HG03135 (cell line): Measurements from ENCODE around the gene ZCCHC17.

Source experiments
- ATAC-seq: cut with Tn5 transposase; IDR thresholded peaks from one replicate; pipeline ENCODE4 v1.9.1; 2021; ENCODE audit warnings: mild to moderate bottlenecking, moderate library complexity; ENCODE audit not compliant: unreplicated experiment

ZCCHC17 gene

DNA sequence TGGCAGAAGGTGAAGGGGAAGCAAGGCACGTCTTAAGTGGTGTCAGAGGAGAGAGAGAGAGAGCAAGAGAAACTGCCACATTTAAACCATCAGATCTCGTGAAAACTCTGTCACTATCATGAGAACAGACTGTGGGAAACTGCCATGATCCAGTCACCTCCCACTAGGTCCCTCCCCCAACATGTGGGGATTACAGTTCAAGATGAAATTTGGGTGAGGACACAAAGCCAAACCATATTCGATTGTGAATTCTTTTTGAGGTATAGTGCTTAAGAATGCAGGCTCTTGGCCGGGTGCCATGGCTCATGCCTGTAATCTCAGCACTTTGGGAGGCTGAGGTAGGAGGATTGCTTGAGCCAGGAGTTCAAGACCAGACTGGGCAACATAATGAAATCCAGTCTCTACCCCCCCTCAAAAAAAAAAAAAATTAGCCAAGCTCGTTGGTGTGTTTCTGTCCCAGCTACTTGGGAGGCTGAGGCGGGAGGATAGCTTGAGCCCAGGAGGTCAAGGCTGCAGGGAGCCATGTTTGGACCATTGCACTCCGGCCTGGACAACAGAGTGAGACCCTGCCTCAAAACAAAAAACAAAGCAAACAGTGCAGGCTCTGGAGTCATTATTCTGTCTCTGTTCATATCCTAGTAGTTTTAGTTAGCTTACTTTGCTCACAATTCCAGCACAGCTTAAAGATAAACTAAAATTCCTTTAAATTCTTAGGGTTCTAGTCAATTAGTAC lies 6.0 kb downstream of the ZCCHC17 start:
- ATAC-seq, result no peak

DNA sequence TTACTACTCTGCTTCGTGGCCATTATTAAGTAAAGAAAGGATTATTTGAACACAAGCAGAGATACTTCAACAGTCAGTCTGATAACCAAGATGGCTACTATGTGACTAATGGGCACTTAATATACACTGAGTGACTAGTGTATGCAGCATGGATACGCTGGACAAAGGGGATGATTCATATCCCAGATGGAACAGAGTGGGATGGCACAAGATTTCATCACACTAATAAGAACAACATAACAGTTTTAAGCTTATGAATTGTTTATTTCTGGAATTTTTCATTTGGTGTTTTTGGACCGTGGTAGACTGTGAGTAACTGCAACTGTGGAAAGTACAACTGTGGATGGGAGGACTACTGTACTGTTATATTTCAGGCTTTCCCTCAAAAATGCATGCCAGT lies 9.4 kb downstream of the ZCCHC17 start:
- ATAC-seq, result no peak

DNA sequence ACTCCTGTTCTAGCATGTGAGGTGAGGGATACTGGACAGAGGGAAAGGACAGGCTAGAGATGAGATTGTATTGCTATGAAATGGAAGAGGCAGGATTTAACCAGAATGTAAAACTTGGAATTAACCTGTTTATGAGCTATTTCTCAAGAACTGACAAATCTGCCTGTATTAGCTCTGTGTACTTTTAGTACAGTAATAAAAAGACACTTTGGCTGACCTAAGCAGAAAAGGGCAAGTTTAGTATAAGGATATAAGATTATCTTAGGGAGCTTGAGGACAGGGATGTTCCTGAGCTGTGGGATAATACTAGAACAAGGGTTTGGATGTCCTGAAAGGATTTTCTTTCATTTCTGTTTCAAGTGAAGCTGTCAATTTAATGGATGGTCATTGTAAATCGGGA lies 11.2 kb downstream of the ZCCHC17 start:
- no peak for ATAC-seq

DNA sequence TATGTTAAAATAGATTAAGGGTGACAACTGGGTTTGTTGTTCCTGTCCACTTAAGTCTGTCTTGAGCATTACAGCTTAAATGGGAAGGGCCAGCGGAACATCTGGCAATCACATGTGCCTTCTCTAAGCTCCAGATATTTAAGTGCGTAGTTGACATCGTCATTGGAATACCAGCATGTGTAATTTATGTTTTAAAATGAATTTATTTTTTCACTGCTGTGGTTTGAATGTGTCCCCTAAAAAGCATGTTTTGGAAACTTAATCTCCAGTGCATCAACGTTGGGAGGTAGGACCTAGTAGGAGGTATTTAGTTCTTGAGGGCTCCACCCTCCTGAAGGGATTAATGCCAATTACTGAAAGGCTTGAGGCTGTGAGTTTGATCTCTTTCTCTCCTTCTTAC lies 13.4 kb downstream of the ZCCHC17 start:
- no peak for ATAC-seq

DNA sequence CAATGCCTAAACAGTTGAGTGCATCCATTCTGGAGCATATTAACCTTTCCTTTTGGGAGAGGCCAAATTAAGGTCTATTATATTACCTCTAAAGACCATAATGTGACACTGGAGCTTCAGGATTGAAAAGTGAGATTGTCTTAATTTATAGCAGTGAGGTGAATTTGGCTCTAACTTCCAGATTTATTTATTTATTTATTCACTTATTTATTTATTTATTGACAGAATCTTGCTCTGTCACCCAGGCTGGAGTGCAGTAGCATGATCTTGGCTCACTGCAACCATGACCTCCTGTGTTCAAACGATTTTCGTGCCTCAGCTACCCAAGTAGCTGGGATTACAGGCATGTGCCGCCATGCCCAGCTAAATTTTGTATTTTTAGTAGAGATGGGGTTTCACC lies 19.1 kb downstream of the ZCCHC17 start:
- ATAC-seq, result no peak

DNA sequence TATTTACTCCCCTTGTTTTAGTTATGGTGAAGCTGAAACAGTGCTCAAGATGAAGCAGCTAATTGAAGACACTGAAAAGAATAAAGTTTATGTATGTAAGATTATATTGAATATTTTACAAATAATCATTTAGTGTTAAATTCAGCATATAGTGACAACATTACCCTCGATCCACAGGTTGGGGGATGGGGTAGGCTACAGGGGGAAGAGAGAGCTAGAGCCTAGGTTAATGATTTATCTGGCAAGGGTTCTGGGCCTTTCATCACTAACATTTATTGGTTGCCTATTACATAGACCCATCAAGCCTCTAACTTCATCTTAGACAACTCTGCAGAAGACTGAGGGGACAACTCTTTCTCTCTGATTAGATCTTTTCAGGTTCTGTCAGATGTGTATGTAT lies 21.3 kb downstream of the ZCCHC17 start:
- no peak for ATAC-seq

DNA sequence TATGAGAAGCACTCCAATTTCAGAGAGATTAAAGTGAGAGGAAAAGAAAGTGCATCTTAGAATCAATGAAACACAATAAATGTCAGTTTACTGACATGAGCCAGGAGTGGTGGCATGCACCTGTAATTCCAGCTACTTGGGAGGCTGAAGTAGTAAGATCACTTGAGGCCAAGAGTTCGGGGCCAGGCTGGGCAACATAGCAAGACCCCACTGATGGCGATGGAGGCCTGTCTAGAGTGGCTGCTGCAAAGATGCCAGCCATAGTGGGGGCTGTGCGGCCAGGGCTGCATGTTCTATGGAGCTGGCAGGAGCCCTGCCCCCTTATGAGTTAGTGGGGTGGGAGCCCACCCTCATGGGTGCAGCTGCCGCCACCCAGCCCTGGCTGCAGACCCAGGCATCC lies 27.3 kb downstream of the ZCCHC17 start:
- no peak for ATAC-seq

DNA sequence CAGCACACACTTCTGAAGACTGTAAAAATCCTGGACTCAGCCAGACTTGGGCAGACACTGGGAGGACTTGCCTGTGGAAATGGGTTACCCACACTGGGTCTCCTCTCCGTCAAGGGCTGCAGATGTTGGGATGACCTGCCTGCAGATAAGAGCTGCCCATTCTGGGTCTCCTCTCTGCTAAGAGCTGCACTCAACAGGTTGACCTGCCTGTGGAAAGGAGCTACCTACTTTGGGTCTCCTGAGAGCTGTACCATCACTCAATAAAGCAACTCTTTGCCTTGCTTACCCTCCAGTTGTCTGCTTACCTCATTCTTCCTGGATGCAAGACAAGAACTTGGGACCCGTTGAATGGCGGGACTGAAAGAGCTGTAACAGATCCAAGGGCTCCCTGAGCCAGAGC lies 28.2 kb downstream of the ZCCHC17 start:
- no peak for ATAC-seq

DNA sequence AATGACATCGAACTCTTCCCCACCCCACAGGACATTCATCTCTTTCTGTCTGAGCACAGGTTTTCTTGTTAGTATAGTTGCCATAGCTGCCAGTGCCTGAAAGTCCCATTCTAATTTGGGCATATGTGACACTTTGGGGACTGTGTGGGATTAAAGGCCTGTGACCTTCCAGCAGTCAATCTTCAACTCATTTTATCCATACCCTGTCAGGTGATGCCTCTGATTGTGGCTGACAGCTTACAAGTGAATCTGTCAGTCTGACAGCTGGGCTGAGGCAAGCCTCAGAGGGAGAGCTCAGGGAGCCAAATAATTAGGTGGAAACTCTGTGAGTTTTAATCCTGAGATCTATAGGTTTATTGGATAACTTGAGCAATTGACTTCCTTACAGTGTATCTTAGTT lies 29.6 kb downstream of the ZCCHC17 start:
- no peak for ATAC-seq

DNA sequence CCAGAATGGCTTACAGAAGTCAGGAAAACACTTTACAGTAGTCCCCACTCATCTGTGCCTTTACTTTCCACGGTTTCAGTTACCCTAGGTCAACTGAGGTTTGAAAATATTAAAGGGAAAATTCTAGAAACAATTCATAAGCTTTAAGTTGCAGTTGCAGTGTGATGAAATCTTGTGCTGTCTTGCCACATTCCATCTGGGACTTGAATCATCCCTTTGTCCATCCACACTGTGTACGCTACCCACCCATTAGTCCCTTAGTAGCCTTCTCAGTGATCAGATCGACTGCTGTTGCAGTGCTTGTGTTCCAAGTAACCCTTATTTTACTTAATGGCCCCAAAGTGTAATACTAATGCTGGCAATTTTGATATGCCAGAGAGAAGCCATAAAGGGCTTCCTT lies 30.5 kb downstream of the ZCCHC17 start:
- no peak for ATAC-seq

DNA sequence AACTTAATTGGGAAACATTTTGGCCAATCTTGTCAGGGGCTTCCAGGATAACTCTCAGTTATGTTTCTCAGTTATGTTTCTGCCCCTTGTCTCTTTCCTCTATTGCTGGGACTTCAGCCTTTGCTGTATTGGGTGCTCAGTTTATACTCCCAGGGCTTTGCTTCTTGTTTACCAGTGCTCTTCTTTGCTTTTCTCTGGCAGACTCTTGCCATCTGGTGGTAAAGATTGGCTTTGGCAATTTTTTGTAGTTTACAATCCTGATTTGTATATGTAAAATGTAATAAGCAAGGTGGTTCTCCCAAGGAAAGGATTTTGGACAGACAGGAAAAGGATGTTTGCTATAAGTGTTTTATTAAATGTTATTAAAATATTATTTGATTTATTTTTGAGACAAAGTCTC lies 38.2 kb downstream of the ZCCHC17 start:
- no peak for ATAC-seq

DNA sequence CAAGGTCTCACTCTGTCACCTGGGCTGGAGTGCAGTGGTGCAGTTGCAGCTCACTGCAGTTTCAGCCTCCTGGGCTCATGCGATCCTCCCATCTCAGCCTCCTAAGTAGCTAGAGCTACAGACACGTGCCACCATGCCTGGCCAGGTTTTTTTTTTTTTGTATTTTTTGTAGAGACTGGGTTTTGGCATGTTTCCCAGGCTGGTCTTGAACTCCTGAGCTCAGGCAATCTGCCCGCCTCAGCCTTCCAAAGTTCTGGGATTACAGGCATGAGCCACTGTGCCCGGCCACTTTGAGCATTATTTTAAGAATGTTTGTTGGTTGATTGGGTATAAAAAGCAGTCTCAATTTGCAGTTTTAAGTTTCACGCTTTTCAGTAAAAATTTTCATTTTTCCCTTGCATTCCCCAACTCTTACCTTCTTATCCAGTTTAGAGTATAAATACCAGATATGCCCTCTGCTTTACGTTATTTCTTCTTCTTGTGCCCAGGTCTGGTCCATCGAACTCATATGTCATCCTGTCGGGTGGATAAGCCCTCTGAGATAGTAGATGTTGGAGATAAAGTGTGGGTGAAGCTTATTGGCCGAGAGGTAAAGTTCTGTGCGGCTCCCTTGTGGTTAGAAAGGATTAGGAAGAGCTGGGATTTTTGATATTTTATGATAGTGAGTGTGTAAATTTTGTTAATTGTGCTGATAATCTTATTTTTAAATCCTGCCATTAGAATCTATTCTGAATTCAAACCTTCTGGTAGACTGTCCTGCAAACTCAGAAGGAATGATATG lies 40.0 kb downstream of the ZCCHC17 start:
- no peak for ATAC-seq

DNA sequence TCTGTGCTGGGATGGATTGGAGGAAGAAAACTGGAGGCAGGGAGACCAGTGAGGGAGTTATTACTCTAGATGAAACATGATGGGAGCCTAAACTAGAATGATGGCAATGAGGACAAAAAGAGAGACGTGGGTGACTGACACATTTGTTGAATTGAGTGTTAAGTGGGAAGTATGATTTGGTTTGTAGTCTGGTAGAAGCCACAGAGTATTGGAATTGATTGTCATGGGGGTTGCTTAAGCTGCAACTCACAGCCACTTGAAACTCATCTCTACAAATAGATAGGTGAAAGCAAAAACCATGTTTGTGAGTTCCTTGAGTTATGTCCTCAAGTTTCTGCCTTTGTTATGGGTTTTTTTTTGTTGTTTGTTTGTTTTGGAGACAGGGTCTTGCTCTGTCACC lies 47.7 kb downstream of the ZCCHC17 start:
- no peak for ATAC-seq

DNA sequence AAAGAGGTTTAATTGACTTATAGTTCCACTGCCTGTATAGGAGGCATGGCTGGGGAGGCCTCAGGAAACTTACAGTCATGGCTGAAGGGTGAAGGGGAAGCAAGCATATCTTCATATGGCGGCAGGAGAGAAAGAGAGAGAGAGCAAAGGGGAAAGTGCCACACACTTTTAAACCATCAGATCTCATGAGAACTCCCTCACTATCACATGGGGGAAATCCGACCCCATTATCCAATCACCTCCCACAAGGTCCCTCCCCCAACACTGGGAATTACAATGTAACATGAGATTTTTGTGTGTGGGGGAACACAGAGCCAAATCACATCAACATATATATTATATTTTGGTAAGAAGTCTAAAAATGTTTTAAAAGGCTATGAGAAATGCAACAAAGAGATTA lies 48.8 kb downstream of the ZCCHC17 start:
- no peak for ATAC-seq

DNA sequence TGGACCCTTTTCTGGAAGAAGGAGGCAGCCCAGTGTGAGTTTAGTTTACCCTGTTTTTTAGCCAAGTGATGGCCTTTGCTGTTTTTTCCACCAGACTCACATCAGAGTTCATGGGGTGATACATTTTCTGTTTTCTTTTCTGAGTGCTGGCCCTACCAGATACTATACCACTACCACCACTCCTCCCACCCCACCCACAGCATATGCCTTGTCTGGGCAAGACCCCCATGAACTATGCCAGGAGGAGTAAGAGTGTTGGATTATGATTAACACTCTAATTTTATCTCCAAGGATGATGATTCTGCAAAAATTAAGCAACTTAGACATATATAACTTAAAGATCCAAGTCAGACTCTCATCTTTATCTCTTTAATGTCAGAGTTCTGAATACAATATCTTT lies 50.0 kb downstream of the ZCCHC17 start:
- ATAC-seq, result no peak

DNA sequence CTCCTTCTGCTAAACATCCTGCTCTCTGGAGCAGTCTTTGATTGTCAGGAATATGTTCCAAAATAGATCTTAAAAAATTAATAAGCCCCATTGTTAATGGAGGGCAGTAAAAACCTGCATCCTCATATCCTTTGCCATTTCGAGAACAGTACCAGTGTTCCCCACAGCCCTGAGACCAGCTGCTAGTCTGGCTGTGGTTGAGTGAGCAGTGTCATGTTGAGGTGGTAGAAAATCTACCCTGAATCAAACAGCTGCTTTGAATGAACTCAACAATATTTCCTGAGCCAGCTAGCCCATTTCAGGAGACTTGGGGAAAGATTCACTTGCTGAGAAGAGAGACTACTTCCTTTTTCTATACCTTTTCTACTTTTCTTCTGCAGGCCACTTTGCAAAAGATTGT lies 51.6 kb downstream of the ZCCHC17 start:
- no peak for ATAC-seq

DNA sequence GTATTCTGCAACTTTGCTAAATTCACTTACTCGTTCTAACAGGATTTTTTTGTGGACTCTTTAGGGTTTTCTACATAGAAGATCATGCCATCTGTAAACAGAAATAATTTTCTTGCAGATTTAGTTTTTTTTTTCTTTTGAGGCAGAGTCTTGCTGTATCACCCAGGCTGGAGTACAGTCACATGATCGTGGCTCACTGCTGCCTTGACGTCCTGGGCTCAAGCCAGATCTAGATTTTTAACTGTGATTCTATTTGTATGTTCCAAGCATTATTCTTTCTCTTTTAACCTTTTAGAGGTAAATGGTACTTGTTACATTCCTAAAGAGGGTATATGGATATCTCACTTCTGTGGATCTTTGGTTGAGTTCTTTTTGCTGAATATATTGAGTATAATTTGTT lies 57.5 kb downstream of the ZCCHC17 start:
- ATAC-seq, result no peak

DNA sequence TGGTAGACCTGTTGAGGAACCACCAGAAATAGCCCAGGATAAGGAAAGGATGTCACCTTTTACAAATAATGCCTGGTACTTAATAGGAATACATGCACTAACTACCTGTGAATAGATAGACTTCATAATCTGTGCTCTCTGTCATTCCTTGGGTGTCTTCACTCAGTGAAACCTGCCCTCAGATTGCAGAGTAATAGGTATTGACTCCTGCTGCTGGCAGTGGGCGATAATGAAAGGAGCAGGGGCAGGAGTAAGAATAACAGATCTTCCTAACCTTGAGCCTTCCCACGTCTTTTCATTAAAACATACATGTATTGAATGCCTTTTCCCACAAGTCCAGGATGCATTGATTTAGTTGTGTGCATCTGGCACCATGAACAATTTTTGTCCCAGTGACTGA lies 59.6 kb downstream of the ZCCHC17 start:
- ATAC-seq, result no peak

DNA sequence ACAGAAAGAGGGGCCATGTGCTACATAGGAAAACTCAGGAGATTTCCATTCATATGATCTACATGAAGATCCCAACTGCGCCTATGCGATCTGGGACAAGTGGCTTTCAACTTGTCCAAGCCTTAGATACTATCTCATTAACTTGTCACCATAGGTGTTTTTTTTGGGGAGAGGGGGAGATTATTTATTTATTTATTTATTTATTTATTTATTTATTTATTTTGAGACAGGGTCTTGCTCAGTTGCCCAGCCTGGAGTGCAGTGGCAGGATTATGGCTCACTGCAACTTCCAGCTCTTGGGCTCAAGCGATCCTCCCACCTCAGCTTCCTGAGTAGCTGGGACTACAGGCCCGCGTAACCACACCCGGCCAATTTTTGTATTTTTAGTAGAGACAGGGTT lies 64.8 kb downstream of the ZCCHC17 start:
- ATAC-seq, result no peak

DNA sequence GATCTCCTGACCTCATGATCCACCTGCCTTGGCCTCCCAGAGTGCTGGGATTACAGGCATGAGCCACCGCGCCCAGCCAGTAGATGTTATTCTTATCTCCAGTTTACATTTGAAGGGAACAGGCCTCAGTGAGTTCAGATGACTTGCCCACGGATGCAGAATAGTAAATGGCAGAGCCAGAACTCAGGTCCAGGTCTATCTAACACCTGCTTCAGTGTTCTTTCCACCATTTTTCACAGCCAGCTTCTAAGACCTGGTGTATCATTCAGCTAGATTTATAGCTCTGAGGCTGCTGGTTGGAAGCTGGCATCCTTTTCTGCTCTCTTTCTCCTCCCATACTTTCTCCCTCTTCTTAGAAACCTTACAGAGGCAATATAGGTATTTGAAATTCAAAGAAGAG lies 65.2 kb downstream of the ZCCHC17 start:
- ATAC-seq, result no peak

DNA sequence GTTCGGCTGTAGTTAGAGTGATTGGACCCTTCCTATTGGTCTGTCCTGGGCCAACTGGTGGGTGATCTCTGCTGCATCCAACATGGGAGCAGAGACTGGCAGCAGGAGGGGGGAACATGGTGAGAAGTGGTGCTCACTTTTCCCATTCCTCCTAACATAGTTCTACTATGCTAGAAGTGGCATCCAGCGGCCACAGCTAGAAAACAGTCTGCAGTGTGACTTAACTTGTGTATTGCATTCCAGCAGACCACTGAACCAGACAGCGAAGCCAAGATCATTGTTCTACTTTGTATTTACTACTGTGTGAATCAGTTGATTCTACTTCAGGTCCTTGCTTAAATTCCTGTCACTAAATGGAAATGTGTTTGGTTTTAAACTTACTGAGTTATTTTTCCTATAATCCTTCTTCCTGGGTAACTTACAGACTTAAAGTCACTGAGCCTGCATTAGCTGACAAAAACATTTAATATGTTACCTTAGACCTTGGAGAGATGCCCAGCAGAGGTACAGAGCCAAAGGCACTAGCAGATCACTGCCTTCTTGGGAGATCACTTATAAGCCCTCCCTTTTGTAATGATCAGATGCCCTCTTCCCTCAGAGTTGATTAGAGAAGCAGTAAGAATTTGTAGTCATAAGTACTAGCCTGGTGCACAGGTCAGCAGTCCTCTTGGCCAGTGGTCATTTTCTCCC lies 67.9 kb downstream of the ZCCHC17 start:
- ATAC-seq, result no peak

DNA sequence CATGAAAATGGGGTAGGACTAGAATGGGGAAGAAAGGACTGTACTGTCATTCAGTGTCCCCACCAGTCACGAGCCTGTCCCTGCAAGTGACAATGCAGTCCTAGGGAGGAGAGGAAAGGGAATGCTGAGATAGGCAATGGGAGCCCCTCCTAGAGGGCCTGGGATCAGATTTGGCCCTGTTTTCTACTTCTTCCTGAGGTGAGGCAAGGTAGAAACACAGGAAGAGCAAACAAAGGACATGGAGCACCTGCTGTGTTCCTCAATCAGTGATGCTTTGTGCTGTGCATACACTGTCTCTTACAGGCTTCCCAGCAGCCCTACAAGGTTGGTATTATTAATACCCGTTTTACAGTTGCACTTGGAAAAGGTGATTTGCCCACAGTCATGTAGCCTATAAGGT lies 70.0 kb downstream of the ZCCHC17 start:
- ATAC-seq, result no peak
